HEK293 (cell line): ENCODE results near the gene PITPNM2.
A peak's percentile ranks its signal among the peaks of the same experiment; 100 is the strongest.

Source experiments
- CTCF ChIA-PET: fragments of 350-600 bp; formaldehyde crosslinking; extraction: SDS; loops from one replicate; lab custom pipeline; 2021; ENCODE audit warnings: antibody characterized with exemption; lab: Yijun Ruan, JAX
- POLR2A ChIA-PET: fragments of 300-600 bp; formaldehyde crosslinking; extraction: SDS; loops from one replicate; lab custom pipeline; 2020; ENCODE audit warnings: antibody characterized with exemption, inconsistent platforms; lab: Yijun Ruan, JAX
- H3K27ac ChIP-seq: fragments of 200-500 bp; sonication (Bioruptor generic); 2 replicates; pipeline ENCODE4 v1.5.1; 2014; ENCODE audit warnings: low read depth, low read length, control low read depth, inconsistent platforms; ENCODE audit errors: extremely low read depth
- H3K36me3 ChIP-seq, 2 experiments: fragments of 200-500 bp in 1 of 2; sonication (Bioruptor generic) in 1 of 2; 1 replicate in 1 of 2; 2 replicates in 1 of 2; pipeline ENCODE4 v1.5.1; 2014 to 2017; ENCODE audit warnings: inconsistent platforms in 2 of 2, low read length in 2 of 2; ENCODE audit not compliant: control insufficient read depth in 2 of 2, insufficient read depth in 1 of 2
- H3K4me1 ChIP-seq: fragments of 200-500 bp; sonication (Bioruptor generic); 2 replicates; pipeline ENCODE4 v1.5.1; 2014; ENCODE audit warnings: mild to moderate bottlenecking, low read length, inconsistent platforms; ENCODE audit not compliant: control insufficient read depth, insufficient read depth
- H3K4me3 ChIP-seq: 2 replicates; pipeline ENCODE4 v1.5.1; 2011; ENCODE audit warnings: low read depth, mild to moderate bottlenecking, control low read depth, low read length, moderate library complexity
- H3K9me3 ChIP-seq: fragments of 200-500 bp; sonication (Bioruptor generic); 2 replicates; pipeline ENCODE4 v1.5.1; 2014; ENCODE audit warnings: low read depth, low read length, inconsistent platforms; ENCODE audit not compliant: control insufficient read depth, insufficient read depth
- GLIS1 ChIP-seq: fragments of 450-650 bp; formaldehyde crosslinking; IDR thresholded peaks from 2 replicates; pipeline ENCODE4 v1.5.1; 2016; ENCODE audit warnings: missing biosample characterization, missing genetic modification characterization
- MZF1 ChIP-seq: fragments of 450-650 bp; formaldehyde crosslinking; IDR thresholded peaks from 2 replicates; pipeline ENCODE4 v1.5.1; 2017; ENCODE audit warnings: missing biosample characterization, missing genetic modification characterization, borderline replicate concordance
- TRIM28 ChIP-seq: IDR thresholded peaks from 2 replicates; pipeline ENCODE4 v1.6.1; 2011; ENCODE audit warnings: low read length, control low read depth, borderline replicate concordance
- ZBTB7A ChIP-seq: fragments of 450-650 bp; formaldehyde crosslinking; IDR thresholded peaks from 2 replicates; pipeline ENCODE4 v1.5.1; 2016; ENCODE audit warnings: low read depth, missing biosample characterization, missing genetic modification characterization
- ZIC2 ChIP-seq: fragments of 450-650 bp; formaldehyde crosslinking; IDR thresholded peaks from 2 replicates; pipeline ENCODE4 v1.5.1; 2016; ENCODE audit warnings: missing biosample characterization, missing genetic modification characterization
- ZNF10 ChIP-seq: fragments of 450-650 bp; formaldehyde crosslinking; IDR thresholded peaks from 2 replicates; pipeline ENCODE4 v1.5.1; 2017; ENCODE audit warnings: missing biosample characterization, missing genetic modification characterization
- ZNF266 ChIP-seq: fragments of 450-650 bp; formaldehyde crosslinking; IDR thresholded peaks from 2 replicates; pipeline ENCODE4 v1.5.1; 2016; ENCODE audit warnings: missing biosample characterization, missing genetic modification characterization, low read depth
- ZNF416 ChIP-seq: fragments of 450-650 bp; formaldehyde crosslinking; IDR thresholded peaks from 2 replicates; pipeline ENCODE4 v1.5.1; 2016; ENCODE audit warnings: missing biosample characterization, missing genetic modification characterization
- ZNF510 ChIP-seq: fragments of 450-650 bp; formaldehyde crosslinking; IDR thresholded peaks from 2 replicates; pipeline ENCODE4 v1.5.1; 2018; ENCODE audit warnings: mild to moderate bottlenecking, missing genetic modification characterization, missing biosample characterization; ENCODE audit not compliant: insufficient replicate concordance
- ZNF514 ChIP-seq: fragments of 450-650 bp; formaldehyde crosslinking; IDR thresholded peaks from 2 replicates; pipeline ENCODE4 v1.5.1; 2016; ENCODE audit warnings: missing biosample characterization, missing genetic modification characterization
- ZNF658 ChIP-seq: fragments of 450-650 bp; formaldehyde crosslinking; IDR thresholded peaks from 2 replicates; pipeline ENCODE4; 2016; ENCODE audit warnings: missing biosample characterization, missing genetic modification characterization
- ZNF777 ChIP-seq: fragments of 450-650 bp; formaldehyde crosslinking; IDR thresholded peaks from 2 replicates; pipeline ENCODE4 v1.5.1; 2017; ENCODE audit warnings: missing biosample characterization, missing genetic modification characterization, borderline replicate concordance
- ZSCAN23 ChIP-seq: fragments of 450-650 bp; formaldehyde crosslinking; IDR thresholded peaks from 2 replicates; pipeline ENCODE4 v1.5.1; 2016; ENCODE audit warnings: missing biosample characterization, missing genetic modification characterization
- ZSCAN30 ChIP-seq: fragments of 450-650 bp; IDR thresholded peaks from 2 replicates; pipeline ENCODE4 v1.5.1; 2018; ENCODE audit warnings: missing biosample characterization, mild to moderate bottlenecking, missing genetic modification characterization, moderate library complexity
- TF ChIP-seq, protein P1 (sequence below): fragments of 450-650 bp; formaldehyde crosslinking; IDR thresholded peaks from 2 replicates; pipeline ENCODE4 v1.5.1; 2016; ENCODE audit warnings: missing biosample characterization, missing genetic modification characterization
- TF ChIP-seq, protein P2 (sequence below): fragments of 450-650 bp; formaldehyde crosslinking; optimal IDR thresholded peaks from 2 replicates; pipeline ENCODE3; 2016; ENCODE audit warnings: missing biosample characterization, mild to moderate bottlenecking, missing genetic modification characterization
- TF ChIP-seq, protein P3 (sequence below): fragments of 450-650 bp; formaldehyde crosslinking; IDR thresholded peaks from 2 replicates; pipeline ENCODE4 v1.5.1; 2017; ENCODE audit warnings: missing biosample characterization, missing genetic modification characterization
- TF ChIP-seq, protein P4 (sequence below): fragments of 450-650 bp; formaldehyde crosslinking; IDR thresholded peaks from 2 replicates; pipeline ENCODE4 v1.5.1; 2016; ENCODE audit warnings: missing biosample characterization, missing genetic modification characterization
- TF ChIP-seq, protein P5 (sequence below): fragments of 450-650 bp; formaldehyde crosslinking; IDR thresholded peaks from 2 replicates; pipeline ENCODE4 v1.5.1; 2016; ENCODE audit warnings: missing biosample characterization, missing genetic modification characterization

Gene PITPNM2

DNA sequence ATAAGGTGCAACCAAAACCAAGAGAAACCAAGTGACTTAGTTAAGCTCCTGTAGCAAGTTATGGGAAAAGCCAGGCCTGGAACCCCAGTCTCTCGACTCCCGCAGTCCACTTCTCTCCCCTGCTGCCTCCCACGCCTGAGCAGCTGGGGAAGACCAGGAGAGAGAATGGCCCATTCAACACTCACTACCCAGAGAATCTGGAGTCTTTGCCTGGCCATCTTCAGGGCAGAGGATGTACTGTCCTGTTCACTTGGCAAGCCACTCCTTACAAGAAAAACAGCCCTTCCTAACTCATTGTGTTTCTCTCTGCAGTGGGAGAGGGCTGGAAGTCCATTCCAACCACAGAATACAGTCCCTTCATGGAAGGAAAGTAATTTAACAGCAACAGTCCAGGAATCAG lies 1.8 kb downstream of the PITPNM2 start:
- POLR2A ChIA-PET = interaction anchor here (0.5 to 0.6 kb wide), 3 partner anchors 20 to 502 kb away, joined by 3 to 6 read pairs (median 3); no protein-coding TSS in a partner anchor
- H3K27ac ChIP-seq = no peak overlapping the region
- H3K4me1 ChIP-seq = peaks cover 7% of the 10 kb centered on the region; the same call in 1 of the 2 replicates
- TF ChIP-seq ZBTB7A (tag by site-specific recombination) (no peak), ZSCAN23 (tag by site-specific recombination) (no peak), ZNF658 (tag by site-specific recombination) (no peak), ZNF514 (no peak), ZSCAN30 (tag by site-specific recombination) (no peak), ZNF777 (tag by site-specific recombination) (no peak)
- TF ChIP-seq, protein P1, sequence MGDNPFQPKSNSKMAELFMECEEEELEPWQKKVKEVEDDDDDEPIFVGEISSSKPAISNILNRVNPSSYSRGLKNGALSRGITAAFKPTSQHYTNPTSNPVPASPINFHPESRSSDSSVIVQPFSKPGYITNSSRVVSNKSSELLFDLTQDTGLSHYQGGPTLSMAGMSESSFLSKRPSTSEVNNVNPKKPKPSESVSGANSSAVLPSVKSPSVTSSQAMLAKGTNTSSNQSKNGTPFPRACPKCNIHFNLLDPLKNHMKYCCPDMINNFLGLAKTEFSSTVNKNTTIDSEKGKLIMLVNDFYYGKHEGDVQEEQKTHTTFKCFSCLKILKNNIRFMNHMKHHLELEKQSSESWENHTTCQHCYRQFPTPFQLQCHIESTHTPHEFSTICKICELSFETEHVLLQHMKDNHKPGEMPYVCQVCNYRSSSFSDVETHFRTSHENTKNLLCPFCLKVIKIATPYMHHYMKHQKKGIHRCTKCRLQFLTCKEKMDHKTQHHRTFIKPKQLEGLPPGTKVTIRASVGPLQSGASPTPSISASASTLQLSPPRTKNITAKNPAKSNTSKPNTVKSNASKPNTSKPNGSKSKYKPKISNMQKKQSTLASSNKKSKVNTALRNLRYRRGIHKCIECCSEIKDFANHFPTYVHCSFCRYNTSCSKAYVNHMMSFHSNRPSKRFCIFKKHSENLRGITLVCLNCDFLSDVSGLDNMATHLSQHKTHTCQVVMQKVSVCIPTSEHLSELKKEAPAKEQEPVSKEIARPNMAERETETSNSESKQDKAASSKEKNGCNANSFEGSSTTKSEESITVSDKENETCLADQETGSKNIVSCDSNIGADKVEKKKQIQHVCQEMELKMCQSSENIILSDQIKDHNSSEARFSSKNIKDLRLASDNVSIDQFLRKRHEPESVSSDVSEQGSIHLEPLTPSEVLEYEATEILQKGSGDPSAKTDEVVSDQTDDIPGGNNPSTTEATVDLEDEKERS (tag by site-specific recombination) = no peak
- CTCF ChIA-PET = interaction anchor here (0.5 to 1.3 kb wide), 3 partner anchors 20 to 242 kb away, joined by 3 read pairs; no protein-coding TSS in a partner anchor
- H3K9me3 ChIP-seq = no peaks in the 10 kb centered on the region
- H3K36me3 ChIP-seq = peaks cover 5 to 6% of the 10 kb centered on the region in 2 experiments; a peak in 2 of 3 replicates
- H3K4me3 ChIP-seq = no peak overlapping the region

DNA sequence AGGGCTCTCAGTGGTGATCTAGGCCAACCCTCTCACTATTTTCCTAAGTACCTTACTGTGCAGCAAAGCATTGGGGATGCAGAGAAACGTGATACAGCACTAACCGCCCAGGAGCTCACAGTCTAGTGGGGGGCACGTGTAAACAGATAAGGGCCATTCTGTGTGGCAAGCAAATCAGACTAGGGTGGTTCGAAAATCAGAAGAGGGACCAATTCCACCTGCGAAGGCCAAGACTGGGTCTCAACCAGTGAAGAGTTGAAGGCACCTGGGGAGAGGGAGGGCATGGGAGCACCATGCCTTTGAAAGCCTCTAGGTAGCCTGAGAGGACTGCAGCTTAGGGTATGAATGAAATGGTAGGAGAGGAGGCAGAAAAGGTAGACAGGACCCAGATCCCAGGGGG lies 2.2 kb downstream of the PITPNM2 start:
- Histone ChIP-seq H3K9me3 (no peaks in the 10 kb centered on the region), H3K4me3 (no peak overlapping the region), H3K36me3 (peaks cover 2 to 5% of the 10 kb centered on the region in 2 experiments; a peak in 2 of 3 replicates), H3K4me1 (peaks cover 7% of the 10 kb centered on the region; the same call in 1 of the 2 replicates), H3K27ac (no peak overlapping the region)
- TF ChIP-seq, protein P2, sequence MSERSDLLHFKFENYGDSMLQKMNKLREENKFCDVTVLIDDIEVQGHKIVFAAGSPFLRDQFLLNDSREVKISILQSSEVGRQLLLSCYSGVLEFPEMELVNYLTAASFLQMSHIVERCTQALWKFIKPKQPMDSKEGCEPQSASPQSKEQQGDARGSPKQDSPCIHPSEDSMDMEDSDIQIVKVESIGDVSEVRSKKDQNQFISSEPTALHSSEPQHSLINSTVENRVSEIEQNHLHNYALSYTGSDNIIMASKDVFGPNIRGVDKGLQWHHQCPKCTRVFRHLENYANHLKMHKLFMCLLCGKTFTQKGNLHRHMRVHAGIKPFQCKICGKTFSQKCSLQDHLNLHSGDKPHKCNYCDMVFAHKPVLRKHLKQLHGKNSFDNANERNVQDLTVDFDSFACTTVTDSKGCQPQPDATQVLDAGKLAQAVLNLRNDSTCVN (tag by site-specific recombination) = no peak
- TF ChIP-seq, protein P3, sequence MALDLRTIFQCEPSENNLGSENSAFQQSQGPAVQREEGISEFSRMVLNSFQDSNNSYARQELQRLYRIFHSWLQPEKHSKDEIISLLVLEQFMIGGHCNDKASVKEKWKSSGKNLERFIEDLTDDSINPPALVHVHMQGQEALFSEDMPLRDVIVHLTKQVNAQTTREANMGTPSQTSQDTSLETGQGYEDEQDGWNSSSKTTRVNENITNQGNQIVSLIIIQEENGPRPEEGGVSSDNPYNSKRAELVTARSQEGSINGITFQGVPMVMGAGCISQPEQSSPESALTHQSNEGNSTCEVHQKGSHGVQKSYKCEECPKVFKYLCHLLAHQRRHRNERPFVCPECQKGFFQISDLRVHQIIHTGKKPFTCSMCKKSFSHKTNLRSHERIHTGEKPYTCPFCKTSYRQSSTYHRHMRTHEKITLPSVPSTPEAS = no peak
- TF ChIP-seq ZNF266 (tag by site-specific recombination) = no peak
- TF ChIP-seq ZNF10 (tag by site-specific recombination) = no peak
- peak; percentile 55 for TF ChIP-seq GLIS1 (tag by site-specific recombination)
- peak; percentile 49; the same call in 1 of the 2 replicates for TF ChIP-seq MZF1 (tag by site-specific recombination)
- TF ChIP-seq, protein P4, sequence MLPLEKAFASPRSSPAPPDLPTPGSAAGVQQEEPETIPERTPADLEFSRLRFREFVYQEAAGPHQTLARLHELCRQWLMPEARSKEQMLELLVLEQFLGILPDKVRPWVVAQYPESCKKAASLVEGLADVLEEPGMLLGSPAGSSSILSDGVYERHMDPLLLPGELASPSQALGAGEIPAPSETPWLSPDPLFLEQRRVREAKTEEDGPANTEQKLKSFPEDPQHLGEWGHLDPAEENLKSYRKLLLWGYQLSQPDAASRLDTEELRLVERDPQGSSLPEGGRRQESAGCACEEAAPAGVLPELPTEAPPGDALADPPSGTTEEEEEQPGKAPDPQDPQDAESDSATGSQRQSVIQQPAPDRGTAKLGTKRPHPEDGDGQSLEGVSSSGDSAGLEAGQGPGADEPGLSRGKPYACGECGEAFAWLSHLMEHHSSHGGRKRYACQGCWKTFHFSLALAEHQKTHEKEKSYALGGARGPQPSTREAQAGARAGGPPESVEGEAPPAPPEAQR (tag by site-specific recombination) = no peak
- no peak for TF ChIP-seq ZNF510 (tag by site-specific recombination)
- TF ChIP-seq, protein P5, sequence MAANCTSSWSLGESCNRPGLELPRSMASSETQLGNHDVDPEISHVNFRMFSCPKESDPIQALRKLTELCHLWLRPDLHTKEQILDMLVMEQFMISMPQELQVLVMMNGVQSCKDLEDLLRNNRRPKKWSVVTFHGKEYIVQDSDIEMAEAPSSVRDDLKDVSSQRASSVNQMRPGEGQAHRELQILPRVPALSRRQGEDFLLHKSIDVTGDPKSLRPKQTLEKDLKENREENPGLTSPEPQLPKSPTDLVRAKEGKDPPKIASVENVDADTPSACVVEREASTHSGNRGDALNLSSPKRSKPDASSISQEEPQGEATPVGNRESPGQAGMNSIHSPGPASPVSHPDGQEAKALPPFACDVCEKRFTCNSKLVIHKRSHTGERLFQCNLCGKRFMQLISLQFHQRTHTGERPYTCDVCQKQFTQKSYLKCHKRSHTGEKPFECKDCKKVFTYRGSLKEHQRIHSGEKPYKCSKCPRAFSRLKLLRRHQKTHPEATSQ = no peak
- no peak for TF ChIP-seq TRIM28
- peak; percentile 25; the same call in 1 of the 2 replicates for TF ChIP-seq ZIC2 (tag by site-specific recombination)
- no peak for TF ChIP-seq ZNF416 (tag by site-specific recombination)
- TF ChIP-seq, protein P1 (tag by site-specific recombination) = no peak
- POLR2A ChIA-PET = interaction anchor here (0.5 to 0.6 kb wide), 2 partner anchors 21 to 501 kb away, joined by 3 read pairs; no protein-coding TSS in a partner anchor
- CTCF ChIA-PET = interaction anchor here (0.6 to 1.3 kb wide), 2 partner anchors 94 to 242 kb away, joined by 3 read pairs; no protein-coding TSS in a partner anchor
